Effector CD8-positive, alpha-beta T cell (primary cell): ENCODE data around the gene RPL29.
A peak's percentile ranks its signal among the peaks of the same experiment; 100 is the strongest.
"Not testable (repeated sequence)": the region's sequence is repeated elsewhere in the genome, so short reads cannot be mapped to it uniquely, and the experiment has no call there.

Experiments
- DNase-seq: peaks from one replicate; lab custom pipeline; 2025; lab: John Stamatoyannopoulos, UW

RPL29 gene

GRCh38 chr3:52005571-52005986 is 9.9 kb upstream of the RPL29 start:
- no peak for DNase-seq

GRCh38 chr3:52004906-52005395 is 9.3 kb upstream of the RPL29 start:
- DNase-seq = no peak

- DNase-seq = no peak
Observed at GRCh38 chr3:52004163-52004787, 8.6 kb upstream of the RPL29 start.

GRCh38 chr3:52002748-52003147 is 7.1 kb upstream of the RPL29 start:
- DNase-seq = no peak

- peak; percentile 88 for DNase-seq
Observed at GRCh38 chr3:52001443-52001974, 5.8 kb upstream of the RPL29 start.

GRCh38 chr3:51999846-52000245 is 4.2 kb upstream of the RPL29 start:
- DNase-seq = no peak

- no peak for DNase-seq
Observed at GRCh38 chr3:51998774-51999173, 3.1 kb upstream of the RPL29 start.

- DNase-seq = no peak
Observed at GRCh38 chr3:51997935-51998596, 2.4 kb upstream of the RPL29 start.

GRCh38 chr3:51997172-51997571 is 1.5 kb upstream of the RPL29 start:
- DNase-seq = no peak

GRCh38 chr3:51994530-51994929 is 1.2 kb downstream of the RPL29 start:
- no peak for DNase-seq

GRCh38 chr3:51993657-51994056 is 2.0 kb downstream of the RPL29 start:
- DNase-seq = not testable (repeated sequence)

GRCh38 chr3:51992017-51992682 is 3.5 kb downstream of the RPL29 start:
- no peak for DNase-seq

GRCh38 chr3:51990501-51990971 is 5.2 kb downstream of the RPL29 start:
- not testable (repeated sequence) for DNase-seq

- DNase-seq = no peak
Observed at GRCh38 chr3:51988286-51989146, 7.2 kb downstream of the RPL29 start.

- no peak for DNase-seq
Observed at GRCh38 chr3:51987568-51987967, 8.1 kb downstream of the RPL29 start.

- DNase-seq = no peak
Observed at GRCh38 chr3:51986010-51986947, 9.4 kb downstream of the RPL29 start.

- no peak for DNase-seq
Observed at GRCh38 chr3:51985063-51985462, 10.6 kb downstream of the RPL29 start.

- DNase-seq = no peak
Observed at GRCh38 chr3:51984269-51984647, 11.4 kb downstream of the RPL29 start.

GRCh38 chr3:51983578-51984268 is 12.0 kb downstream of the RPL29 start:
- DNase-seq = no peak
